HG03196 (cell line): ENCODE results near the gene EML6.
"Not testable (repeated sequence)": the region's sequence is repeated elsewhere in the genome, so short reads cannot be mapped to it uniquely, and the experiment has no call there.

ENCODE experiments used
- ATAC-seq: cut with Tn5 transposase; IDR thresholded peaks from one replicate; pipeline ENCODE4 v1.9.1; 2021; ENCODE audit not compliant: unreplicated experiment

Gene EML6

GRCh38 chr2:54979321-54980044 is 256.0 kb downstream of the EML6 start:
- ATAC-seq = no peak

- ATAC-seq = no peak
These were observed 257.9 kb downstream of the EML6 start for GRCh38 chr2:54981385-54981784.

- ATAC-seq = no peak
These were observed 260.1 kb downstream of the EML6 start for GRCh38 chr2:54983345-54984220.

GRCh38 chr2:54984476-54984875 is 261.0 kb downstream of the EML6 start:
- ATAC-seq = no peak

GRCh38 chr2:54986264-54986663 is 262.8 kb downstream of the EML6 start:
- ATAC-seq = no peak

- no peak for ATAC-seq
These were observed 265.1 kb downstream of the EML6 start for GRCh38 chr2:54988612-54989011.

GRCh38 chr2:54990694-54991093 is 267.2 kb downstream of the EML6 start:
- not testable (repeated sequence) for ATAC-seq

GRCh38 chr2:54995553-54995952 is 272.1 kb downstream of the EML6 start:
- ATAC-seq = no peak

GRCh38 chr2:54997826-54998225 is 274.4 kb downstream of the EML6 start:
- ATAC-seq = no peak

- no peak for ATAC-seq
These were observed 275.7 kb downstream of the EML6 start for GRCh38 chr2:54999182-54999581.

GRCh38 chr2:55000341-55000740 is 276.9 kb downstream of the EML6 start:
- ATAC-seq = no peak

- ATAC-seq = no peak
These were observed 278.3 kb downstream of the EML6 start for GRCh38 chr2:55001716-55002115.

- ATAC-seq = no peak
These were observed 280.5 kb downstream of the EML6 start for GRCh38 chr2:55003706-55004639.

- ATAC-seq = no peak
These were observed 282.8 kb downstream of the EML6 start for GRCh38 chr2:55006306-55006705.

- ATAC-seq = no peak
These were observed 286.0 kb downstream of the EML6 start for GRCh38 chr2:55009277-55010060.

- peak; percentile 87 for ATAC-seq
These were observed 286.7 kb downstream of the EML6 start for GRCh38 chr2:55010149-55010591.

- no peak for ATAC-seq
These were observed 287.5 kb downstream of the EML6 start for GRCh38 chr2:55010915-55011314.

GRCh38 chr2:55011831-55012671 is 288.6 kb downstream of the EML6 start:
- no peak for ATAC-seq
